ENCODE data around the gene BIRC7. TPM values are rescaled to one million over a fixed set of nuclear protein-coding genes. Genes with fewer than 3 reads are reported as not detected.

The BIRC7 gene
- total RNA-seq, 2 experiments from 2014 or later: not detected

GRCh38 chr20:63187338-63188158 is 48.2 kb upstream of the BIRC7 start:
- POLR2A ChIA-PET: no interaction called here
- Histone ChIP-seq H3K27ac (ENCODE audit: low read depth in 1 of 2, low read length in 2 of 2) (no peak overlapping the region), H3K27me3 (ENCODE audit: control insufficient read depth in 1 of 2, insufficient read depth in 2 of 2, low read length in 2 of 2) (peaks cover 0 to 4% of the 10 kb centered on the region in 2 experiments), H3K4me3 (ENCODE audit: low read length) (no peak overlapping the region), H3K4me1 (ENCODE audit: insufficient read depth, low read length) (no peaks in the 10 kb centered on the region), H3K36me3 (ENCODE audit: insufficient read depth, low read length) (no peaks in the 10 kb centered on the region), H3K9me3 (ENCODE audit: control insufficient read depth in 1 of 2, insufficient read depth in 1 of 2, low read length in 2 of 2) (no peaks in the 10 kb centered on the region)
- ATAC-seq (ENCODE audit: poor library complexity) (no peak), DNase-seq (no peak)
- Mint-ChIP-seq H3K36me3 (ENCODE audit: low read depth) (no peaks in the 10 kb centered on the region), H3K9me3 (no peaks in the 10 kb centered on the region), H3K27ac (no peak overlapping the region), H3K4me3 (no peak overlapping the region), H3K4me1 (ENCODE audit: low read depth) (no peaks in the 10 kb centered on the region), H3K27me3 (no peaks in the 10 kb centered on the region)
- CTCF ChIA-PET: no interaction called here
- TF ChIP-seq CTCF (IDR thresholded peaks at IDR 0.05): no peak
- intact Hi-C loops (cut with DNase I, micrococcal nuclease): no loop called here

GRCh38 chr20:63188159-63188442 is 47.6 kb upstream of the BIRC7 start:
- no peaks in the 10 kb centered on the region for H3K36me3 Mint-ChIP-seq (ENCODE audit: low read depth)
- H3K27me3 Mint-ChIP-seq: no peaks in the 10 kb centered on the region
- no peaks in the 10 kb centered on the region for H3K4me1 Mint-ChIP-seq (ENCODE audit: low read depth)
- Histone ChIP-seq H3K36me3 (ENCODE audit: insufficient read depth, low read length) (no peaks in the 10 kb centered on the region), H3K27me3 (ENCODE audit: control insufficient read depth in 1 of 2, insufficient read depth in 2 of 2, low read length in 2 of 2) (no peaks in the 10 kb centered on the region), H3K4me3 (ENCODE audit: low read length) (no peak overlapping the region), H3K27ac (ENCODE audit: low read depth in 1 of 2, low read length in 2 of 2) (no peak overlapping the region), H3K4me1 (ENCODE audit: insufficient read depth, low read length) (no peaks in the 10 kb centered on the region), H3K9me3 (ENCODE audit: control insufficient read depth in 1 of 2, insufficient read depth in 1 of 2, low read length in 2 of 2) (no peaks in the 10 kb centered on the region)
- intact Hi-C loops (cut with DNase I, micrococcal nuclease): no loop called here
- CTCF ChIA-PET: no interaction called here
- no peak for ATAC-seq (ENCODE audit: poor library complexity)
- no peak for TF ChIP-seq CTCF (IDR thresholded peaks at IDR 0.05)
- POLR2A ChIA-PET: no interaction called here
- no peak for DNase-seq
- no peaks in the 10 kb centered on the region for H3K9me3 Mint-ChIP-seq
- H3K27ac Mint-ChIP-seq: no peak overlapping the region
- no peak overlapping the region for H3K4me3 Mint-ChIP-seq

GRCh38 chr20:63188641-63189321 is 46.9 kb upstream of the BIRC7 start:
- H3K27ac Mint-ChIP-seq: no peak overlapping the region
- ChIA-PET POLR2A (no interaction called here), CTCF (no interaction called here)

More at GRCh38 chr20:63188641-63189321, 46.9 kb upstream of the BIRC7 start:
- H3K27ac ChIP-seq (ENCODE audit: low read depth in 1 of 2, low read length in 2 of 2): no peak overlapping the region
- H3K4me3 ChIP-seq (ENCODE audit: low read length): no peak overlapping the region
- no peaks in the 10 kb centered on the region for H3K9me3 ChIP-seq (ENCODE audit: control insufficient read depth in 1 of 2, insufficient read depth in 1 of 2, low read length in 2 of 2)
- no peaks in the 10 kb centered on the region for H3K4me1 ChIP-seq (ENCODE audit: insufficient read depth, low read length)
- Mint-ChIP-seq H3K4me3 (no peak overlapping the region), H3K36me3 (ENCODE audit: low read depth) (no peaks in the 10 kb centered on the region), H3K9me3 (no peaks in the 10 kb centered on the region), H3K4me1 (ENCODE audit: low read depth) (no peaks in the 10 kb centered on the region), H3K27me3 (no peaks in the 10 kb centered on the region)
- no peak for TF ChIP-seq CTCF (IDR thresholded peaks at IDR 0.05)
- ATAC-seq (ENCODE audit: poor library complexity): no peak
- H3K36me3 ChIP-seq (ENCODE audit: insufficient read depth, low read length): no peaks in the 10 kb centered on the region
- H3K27me3 ChIP-seq (ENCODE audit: control insufficient read depth in 1 of 2, insufficient read depth in 2 of 2, low read length in 2 of 2): no peaks in the 10 kb centered on the region
- no peak for DNase-seq
- intact Hi-C loops (cut with DNase I, micrococcal nuclease): no loop called here

Data from CD4-positive, alpha-beta T cell (primary cell).